Gastroesophageal sphincter (tissue), 3 donors: ENCODE measurements around the gene OR2L2.

Experiments used
- EP300 ChIP-seq: sonication (generic); formaldehyde crosslinking; IDR thresholded peaks from one replicate; pipeline ENCODE4 v1.6.1; 2017; ENCODE audit warnings: antibody characterized with exemption, mild to moderate bottlenecking
- POLR2A ChIP-seq, 2 donors: fragments of 450-650 bp; IDR thresholded peaks; one replicate each; pipeline ENCODE4 v1.6.1; 2017; ENCODE audit warnings: antibody characterized with exemption in 2 of 2, mild to moderate bottlenecking in 2 of 2, moderate library complexity in 1 of 2
- POLR2AphosphoS5 ChIP-seq: sonication (generic); formaldehyde crosslinking; IDR thresholded peaks from one replicate; pipeline ENCODE4 v1.6.1; 2017; ENCODE audit warnings: antibody characterized with exemption
- TF ChIP-seq, protein P1 (sequence below), 4 experiments: fragments of 200-600 bp in 2 of 4; fragments of 450-650 bp in 2 of 4; sonication (generic) in 1 of 4; IDR thresholded peaks; one replicate each; pipeline ENCODE4 v1.5.1; 2017 to 2019; ENCODE audit warnings: antibody characterized with exemption in 4 of 4, mild to moderate bottlenecking in 2 of 4, moderate library complexity in 2 of 4

DNA sequence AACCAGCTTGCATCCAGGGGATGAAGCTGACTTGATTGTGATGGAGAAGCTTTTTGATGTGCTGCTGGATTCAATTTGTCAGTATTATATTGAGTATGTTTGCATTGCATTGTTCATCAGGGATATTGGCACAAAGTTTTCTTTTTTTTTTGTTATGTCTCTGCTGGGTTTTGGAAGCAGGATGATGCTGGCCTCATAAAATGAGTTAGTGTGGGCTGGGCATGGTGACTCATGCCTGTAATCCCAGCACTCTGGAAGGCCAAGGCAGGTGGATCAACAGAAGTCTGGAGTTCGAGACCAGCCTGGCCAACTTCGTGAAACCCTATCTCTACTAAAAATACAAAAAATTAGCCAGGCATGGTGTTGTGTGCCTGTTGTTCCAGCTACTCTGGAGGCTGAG is 25.4 kb downstream of the OR2L2 start:
- TF ChIP-seq POLR2AphosphoS5 (no peak), POLR2A (IDR thresholded peaks at IDR 0.05) (no peak), EP300 (no peak)
- TF ChIP-seq, protein P1, sequence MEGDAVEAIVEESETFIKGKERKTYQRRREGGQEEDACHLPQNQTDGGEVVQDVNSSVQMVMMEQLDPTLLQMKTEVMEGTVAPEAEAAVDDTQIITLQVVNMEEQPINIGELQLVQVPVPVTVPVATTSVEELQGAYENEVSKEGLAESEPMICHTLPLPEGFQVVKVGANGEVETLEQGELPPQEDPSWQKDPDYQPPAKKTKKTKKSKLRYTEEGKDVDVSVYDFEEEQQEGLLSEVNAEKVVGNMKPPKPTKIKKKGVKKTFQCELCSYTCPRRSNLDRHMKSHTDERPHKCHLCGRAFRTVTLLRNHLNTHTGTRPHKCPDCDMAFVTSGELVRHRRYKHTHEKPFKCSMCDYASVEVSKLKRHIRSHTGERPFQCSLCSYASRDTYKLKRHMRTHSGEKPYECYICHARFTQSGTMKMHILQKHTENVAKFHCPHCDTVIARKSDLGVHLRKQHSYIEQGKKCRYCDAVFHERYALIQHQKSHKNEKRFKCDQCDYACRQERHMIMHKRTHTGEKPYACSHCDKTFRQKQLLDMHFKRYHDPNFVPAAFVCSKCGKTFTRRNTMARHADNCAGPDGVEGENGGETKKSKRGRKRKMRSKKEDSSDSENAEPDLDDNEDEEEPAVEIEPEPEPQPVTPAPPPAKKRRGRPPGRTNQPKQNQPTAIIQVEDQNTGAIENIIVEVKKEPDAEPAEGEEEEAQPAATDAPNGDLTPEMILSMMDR (IDR thresholded peaks at IDR 0.05): no peak
